AG10803 (cell line): Measurements from ENCODE around the gene GLYATL3.

ENCODE experiments used
- DNase-seq: peaks from one replicate; pipeline ENCODE4 v3.0.0; 2010; ENCODE audit warnings: low read depth
- H3K4me3 ChIP-seq: 2 replicates; pipeline ENCODE4 v1.5.1; 2011; ENCODE audit warnings: mild to moderate bottlenecking, low read length, control low read depth
- CTCF ChIP-seq: conservative IDR thresholded peaks from 2 replicates; pipeline ENCODE4 v1.5.1; 2011; ENCODE audit warnings: mild to moderate bottlenecking, low read length, control low read depth, inconsistent platforms

Gene GLYATL3

DNA sequence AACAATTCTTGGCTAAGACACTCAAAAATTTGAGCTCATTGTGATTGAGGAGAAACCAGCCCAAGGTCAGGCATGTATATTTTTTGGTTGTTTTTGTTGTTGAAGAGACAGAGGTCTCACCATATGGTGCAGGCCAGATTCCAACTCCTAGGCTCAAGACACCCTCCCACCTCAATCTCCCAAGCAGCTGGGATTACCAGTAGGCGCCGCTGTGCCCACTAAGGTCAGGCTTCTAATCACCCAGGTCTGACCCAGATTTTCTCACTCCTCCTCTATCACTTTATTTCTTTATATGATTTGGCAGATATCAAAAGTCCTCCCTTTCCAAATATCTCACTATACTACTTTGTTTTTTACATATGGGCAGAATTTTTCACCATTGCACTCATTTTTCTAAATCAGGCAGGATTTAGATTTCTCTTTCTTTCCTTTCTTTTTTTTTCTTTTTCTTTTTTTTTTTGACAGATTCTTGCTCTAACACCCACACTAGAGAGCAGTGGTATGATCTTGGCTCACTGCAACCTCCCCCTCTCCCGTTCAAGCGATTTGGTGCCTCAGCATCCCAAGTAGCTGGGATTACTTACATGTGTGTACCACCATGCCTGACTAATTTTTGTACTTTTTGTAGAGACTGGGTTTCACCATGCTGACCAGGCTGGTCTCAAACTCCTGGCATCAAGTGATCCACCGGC lies 49.0 kb downstream of the GLYATL3 start:
- DNase-seq: no peak
- no peak for TF ChIP-seq CTCF
- no peak overlapping the region for H3K4me3 ChIP-seq

DNA sequence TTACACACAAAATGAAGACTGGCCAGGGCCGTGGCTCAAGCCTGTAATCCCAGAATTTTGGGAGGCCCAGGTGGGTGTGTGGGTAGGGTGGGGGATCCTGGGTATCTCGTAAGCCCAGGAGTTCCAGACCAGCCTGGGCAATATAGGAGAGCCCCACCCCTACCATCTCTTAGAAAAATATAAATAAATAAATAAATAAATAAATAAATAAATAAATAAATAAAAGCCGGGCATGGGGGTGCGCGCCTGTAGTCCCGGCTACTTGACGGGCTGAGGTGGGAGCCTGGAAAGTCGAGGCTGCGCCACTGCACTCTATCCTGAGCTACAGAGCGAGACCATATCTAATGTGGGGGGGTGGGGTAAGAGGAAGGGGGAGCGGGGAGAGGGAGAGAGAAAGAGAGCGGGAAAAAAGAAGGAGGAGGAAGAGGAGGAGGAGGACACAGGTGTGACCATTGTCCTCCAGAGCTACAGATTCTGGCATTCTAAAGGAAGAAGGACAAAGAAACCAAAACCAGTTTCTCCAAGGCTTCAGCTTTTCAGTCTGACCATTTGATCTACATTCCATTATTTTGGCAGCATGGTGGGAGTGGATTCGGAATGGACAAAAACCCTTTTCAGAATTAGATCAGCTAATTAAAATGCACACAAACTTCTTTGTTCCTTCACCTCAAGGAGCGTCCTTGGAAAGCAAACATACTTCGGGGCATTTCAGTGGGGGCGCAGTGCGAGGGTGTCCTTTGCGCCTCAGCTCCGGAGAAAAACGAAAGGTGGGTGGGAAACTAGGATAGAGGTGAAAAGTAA lies 50.2 kb downstream of the GLYATL3 start:
- no peak overlapping the region for H3K4me3 ChIP-seq
- no peak for DNase-seq
- TF ChIP-seq CTCF: no peak

- TF ChIP-seq CTCF: no peak
- no peak for DNase-seq
- peak within 1 kb of the TSS; percentile 26 for H3K4me3 ChIP-seq
These were observed 50.9 kb downstream of the GLYATL3 start, which contains the start of gene C6orf141 for GRCh38 chr6:49550492-49551077. Gene C6orf141, plus strand, starts transcription at chr6:49550668. Its CDS starts 125 bp downstream, at chr6:49550793.

DNA sequence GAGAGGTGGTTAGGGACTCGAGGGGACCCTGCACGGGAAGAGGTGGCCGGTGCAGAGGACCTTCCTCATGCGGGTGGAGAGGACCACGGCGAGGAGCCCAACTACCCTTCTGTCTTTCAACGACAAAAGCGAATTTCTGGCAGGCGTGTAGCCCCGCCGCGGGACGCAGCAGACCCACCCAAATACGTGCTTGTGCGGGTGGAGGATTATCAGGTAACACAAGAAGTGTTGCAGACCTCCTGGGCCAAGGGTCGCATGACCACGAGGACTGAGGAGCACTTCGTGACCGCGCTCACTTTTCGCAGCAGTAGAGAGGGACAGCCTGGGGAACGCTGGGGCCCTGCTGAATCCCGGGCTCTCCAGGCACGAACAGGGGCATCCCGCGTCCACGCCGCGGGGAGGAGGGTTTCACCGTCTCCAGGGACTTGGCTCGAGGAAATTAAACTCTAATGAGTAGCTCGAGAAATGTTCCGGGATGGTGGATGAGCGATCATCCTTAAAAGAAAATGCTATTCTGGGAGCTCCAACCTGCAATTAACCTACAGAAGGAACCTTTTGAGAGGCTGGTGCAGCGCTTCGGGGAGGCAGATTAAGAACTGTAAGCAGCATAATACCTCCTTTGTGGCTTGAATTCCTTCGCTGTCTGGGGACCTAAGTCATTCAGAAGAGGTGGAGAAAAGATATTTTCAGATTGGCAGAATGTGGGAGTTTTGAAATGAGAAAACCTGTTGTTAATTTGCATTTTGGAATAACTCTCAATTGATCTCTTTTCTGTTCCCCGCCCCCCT lies 51.5 kb downstream of the GLYATL3 start:
- H3K4me3 ChIP-seq: peak overlapping the region; percentile 26
- no peak for TF ChIP-seq CTCF
- peak; percentile 9 for DNase-seq

DNA sequence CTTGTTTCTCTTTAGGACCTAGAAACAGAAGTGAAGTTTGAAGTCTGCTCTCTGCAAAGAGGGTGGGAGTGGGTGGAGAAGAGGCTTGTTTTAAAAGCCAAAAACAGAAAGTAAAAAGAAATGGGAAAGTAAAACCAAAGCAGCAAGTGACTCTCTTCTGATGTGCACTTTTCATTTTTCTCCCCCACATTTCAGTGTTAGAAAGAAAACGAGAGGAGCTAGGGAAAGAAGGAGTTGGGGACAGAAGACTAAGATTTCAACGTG lies 52.1 kb downstream of the GLYATL3 start:
- no peak overlapping the region; the same call in 1 of the 2 replicates for H3K4me3 ChIP-seq
- DNase-seq: no peak
- no peak for TF ChIP-seq CTCF

DNA sequence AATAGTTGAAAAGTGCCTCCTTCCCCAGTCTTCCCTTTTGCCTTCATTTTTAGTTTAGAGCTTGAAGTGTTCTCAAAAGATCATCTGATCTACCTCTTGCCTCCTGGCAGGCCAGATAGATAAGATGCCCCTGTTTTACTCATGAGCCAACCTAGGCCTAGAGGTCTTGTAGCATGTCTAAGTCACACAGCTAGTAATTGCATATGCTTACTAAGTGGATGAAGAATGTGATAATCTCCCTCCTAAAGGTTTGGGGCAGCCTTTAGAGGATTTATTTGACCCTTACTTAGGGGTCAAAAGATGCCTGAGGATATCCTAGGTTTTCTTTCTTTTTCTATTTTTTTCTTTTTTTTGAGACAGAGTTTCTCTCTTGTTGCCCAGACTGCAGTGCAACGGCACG lies 52.9 kb downstream of the GLYATL3 start:
- no peak for TF ChIP-seq CTCF
- H3K4me3 ChIP-seq: no peak overlapping the region
- DNase-seq: no peak
